ENCODE results near the gene RPS21.

The RPS21 gene

GRCh38 chr20:62386383-62387218 lies at the start of gene RPS21:
Gene RPS21, plus strand, starts transcription at chr20:62387103. Its CDS starts 236 bp downstream, at chr20:62387339.
- DNase-seq (ENCODE audit: low read depth) = peak; percentile 80

GRCh38 chr20:62337558-62338293 lies 49.2 kb upstream of the RPS21 start:
- no peak for DNase-seq (ENCODE audit: low read depth)

- DNase-seq (ENCODE audit: low read depth) = no peak
These were observed 48.6 kb upstream of the RPS21 start for GRCh38 chr20:62338294-62338620.

- no peak for DNase-seq (ENCODE audit: low read depth)
These were observed 47.2 kb upstream of the RPS21 start for GRCh38 chr20:62339647-62340062.

GRCh38 chr20:62342910-62343309 lies 44.0 kb upstream of the RPS21 start:
- no peak for DNase-seq (ENCODE audit: low read depth)

- DNase-seq (ENCODE audit: low read depth) = no peak
These were observed 42.8 kb upstream of the RPS21 start for GRCh38 chr20:62344092-62344491.

GRCh38 chr20:62344782-62345181 lies 42.1 kb upstream of the RPS21 start:
- DNase-seq (ENCODE audit: low read depth) = no peak

GRCh38 chr20:62345681-62346370 lies 41.1 kb upstream of the RPS21 start:
- no peak for DNase-seq (ENCODE audit: low read depth)

GRCh38 chr20:62346398-62347150 lies 40.3 kb upstream of the RPS21 start:
- no peak for DNase-seq (ENCODE audit: low read depth)

GRCh38 chr20:62347151-62347404 lies 39.8 kb upstream of the RPS21 start:
- DNase-seq (ENCODE audit: low read depth) = no peak

GRCh38 chr20:62347445-62347844 lies 39.5 kb upstream of the RPS21 start:
- DNase-seq (ENCODE audit: low read depth) = no peak

- no peak for DNase-seq (ENCODE audit: low read depth)
These were observed 38.3 kb upstream of the RPS21 start for GRCh38 chr20:62348604-62349003.

GRCh38 chr20:62349556-62350097 lies 37.3 kb upstream of the RPS21 start:
- DNase-seq (ENCODE audit: low read depth) = no peak

GRCh38 chr20:62350098-62350628 lies 36.7 kb upstream of the RPS21 start:
- DNase-seq (ENCODE audit: low read depth) = no peak

- no peak for DNase-seq (ENCODE audit: low read depth)
These were observed 36.1 kb upstream of the RPS21 start for GRCh38 chr20:62350629-62351422.

- no peak for DNase-seq (ENCODE audit: low read depth)
These were observed 35.2 kb upstream of the RPS21 start for GRCh38 chr20:62351469-62352401.

GRCh38 chr20:62352402-62353288 lies 34.3 kb upstream of the RPS21 start:
- DNase-seq (ENCODE audit: low read depth) = no peak

- no peak for DNase-seq (ENCODE audit: low read depth)
These were observed 33.4 kb upstream of the RPS21 start for GRCh38 chr20:62353289-62354030.

All from stimulated activated CD8-positive, alpha-beta memory T cell treated with anti-CD3 and anti-CD28 coated beads, Interleukin-7, amount 100 ng/mL, for 24 hours (primary cell).